GM23338 (cell line): ENCODE results near the gene PRSS8. TPM values are rescaled to one million over a fixed set of nuclear protein-coding genes. Genes with fewer than 3 reads are reported as not detected.

ENCODE experiments used
- CREB1 ChIP-seq: fragments of 250-450 bp; sonication (Bioruptor Pico); IDR thresholded peaks from 2 replicates; pipeline ENCODE4 v1.5.0; 2020; ENCODE audit warnings: low read depth, mild to moderate bottlenecking, moderate library complexity
- CTCF ChIP-seq, 2 experiments: fragments of 200-600 bp in 1 of 2; sonication (generic) in 1 of 2; conservative IDR thresholded peaks; 2 replicates each; pipeline versions ENCODE4 v1.5.1 to v1.6.1; 2016 to 2017; ENCODE audit warnings: antibody characterized with exemption in 2 of 2, low read depth in 2 of 2, mild to moderate bottlenecking in 2 of 2, moderate library complexity in 1 of 2
- ETS1 ChIP-seq: IDR thresholded peaks from 2 replicates; pipeline ENCODE4 v1.6.1; 2016; ENCODE audit warnings: antibody characterized with exemption
- EZH2 ChIP-seq: fragments of 200-600 bp; sonication (generic); IDR thresholded peaks from one replicate; pipeline ENCODE4 v1.8.0; 2017; ENCODE audit warnings: antibody characterized with exemption, mild to moderate bottlenecking, low read depth; ENCODE audit not compliant: unreplicated experiment
- EZH2phosphoT487 ChIP-seq: fragments of 200-600 bp; sonication (generic); IDR thresholded peaks from one replicate; pipeline ENCODE4 v1.8.1; 2018; ENCODE audit warnings: antibody characterized with exemption; ENCODE audit not compliant: unreplicated experiment
- JUNB ChIP-seq: IDR thresholded peaks from one replicate; pipeline ENCODE4 v1.6.1; 2016; ENCODE audit warnings: antibody characterized with exemption; ENCODE audit not compliant: unreplicated experiment
- ZNF331 ChIP-seq: fragments of 250-450 bp; sonication (Bioruptor Pico); IDR thresholded peaks from 2 replicates; pipeline ENCODE4 v1.5.0; 2020; ENCODE audit warnings: low read depth, mild to moderate bottlenecking, moderate library complexity
- ZNF462 ChIP-seq: fragments of 250-450 bp; sonication (Bioruptor Pico); IDR thresholded peaks from 2 replicates; pipeline ENCODE4 v1.5.0; 2020; ENCODE audit warnings: mild to moderate bottlenecking, moderate library complexity
- polyA plus RNA-seq: library from polyadenylated mRNA; unstranded; fragments of >200 nt; fragmentation: Nextera tagmentation; extraction: Ambion mirVana; gene quantifications from 2 replicates; pipeline ENCODE4 v1.2.1, GENCODE V29; 2016
- total RNA-seq: library from RNA; depleted of rRNA; stranded (reverse); fragments of >200 nt; shearing (Covaris generic); gene quantifications from 2 replicates; pipeline ENCODE4 v1.2.3, GENCODE V29; 2014

PRSS8 gene
- total and polyA plus RNA-seq, 2 experiments from 2014 or later, result 65.3 to 75.9 TPM

- TF ChIP-seq ZNF462 (CRISPR knock-in tag) (no peak), CREB1 (CRISPR knock-in tag) (no peak), EZH2phosphoT487 (no peak), EZH2 (no peak), ETS1 (no peak), JUNB (no peak), ZNF331 (CRISPR knock-in tag) (no peak), CTCF (conservative IDR thresholded peaks at IDR 0.05; ENCODE audit: low read depth in 2 of 2) (no peak)
Measured at GRCh38 chr16:31127182-31127581, 8.3 kb downstream of the PRSS8 start (continued).
